Subcutaneous preadipocyte (primary cell): Measurements from ENCODE around the gene RPS25. TPM values are rescaled to one million over a fixed set of nuclear protein-coding genes. Genes with fewer than 3 reads are reported as not detected.

ENCODE experiments used
- small RNA-seq: library from RNA; depleted of rRNA; stranded (forward); fragments of <200 nt; gene quantifications from one replicate; pipeline ENCODE3, GENCODE V24; 2012
- total RNA-seq: library from RNA; depleted of rRNA; stranded (reverse); fragments of >200 nt; gene quantifications from 2 replicates; pipeline ENCODE4 v1.2.3, GENCODE V29; 2012

RPS25 gene
- 492 and 1,967 TPM in 2 replicates for total RNA-seq

GRCh38 chr11:119018074-119018938 lies at the start of gene RPS25, which contains the start of gene TRAPPC4:
TSS of gene RPS25 (minus strand) at chr11:119018343. CDS start at chr11:119018284, 59 bp downstream.
TSS of gene TRAPPC4 (plus strand) at chr11:119018766. CDS start at chr11:119018796, 30 bp downstream.

GRCh38 chr11:119067371-119068222 lies 49.5 kb upstream of the RPS25 start, which contains the start of gene VPS11:
TSS of gene VPS11 (plus strand) at chr11:119067818. CDS start at chr11:119067824, 6 bp downstream.

DNA sequence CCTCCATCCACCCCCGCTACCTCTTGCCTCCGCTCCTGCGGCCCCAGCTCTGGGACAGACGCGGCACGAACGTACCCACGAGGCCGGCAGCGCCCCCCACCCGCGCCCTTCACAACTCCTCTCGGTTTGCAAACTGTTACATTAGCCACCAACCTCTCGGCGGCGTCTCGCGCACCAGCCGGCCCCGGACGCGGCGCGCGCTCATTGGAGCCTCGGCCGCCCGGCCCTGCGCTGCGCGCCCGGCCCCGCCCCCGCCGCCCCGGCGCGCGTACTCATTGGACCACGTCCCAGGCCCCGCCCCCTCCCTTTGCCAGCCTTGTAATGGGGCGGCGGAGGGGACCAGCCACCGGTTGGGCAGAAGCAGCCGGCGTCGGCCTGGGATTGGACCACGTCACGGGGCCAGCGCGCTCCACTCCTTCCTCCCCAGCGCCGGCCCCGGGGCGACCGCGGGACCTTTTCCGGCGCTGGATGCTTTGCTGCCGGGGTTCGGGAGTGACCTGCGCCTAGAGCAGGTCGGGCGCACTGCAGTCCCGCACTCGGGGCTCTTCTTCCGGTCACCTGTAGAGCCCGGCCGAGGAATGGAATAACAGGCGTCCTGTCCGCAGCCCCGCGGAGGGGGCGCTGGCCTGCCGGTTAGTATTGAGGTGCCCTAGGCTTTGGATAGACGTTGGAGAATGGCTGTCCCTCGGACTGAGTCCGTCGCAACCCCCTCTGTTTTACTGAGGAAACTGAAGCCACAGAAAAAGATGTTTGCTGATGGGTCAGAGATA lies 39.0 kb upstream of the RPS25 start, which contains the start of gene HYOU1:
Gene HYOU1, minus strand, starts transcription at position 206 of the 770 bp plus-strand sequence. CDS start 1,045 bp downstream, outside the sequence.

GRCh38 chr11:119030329-119031047 lies 12.3 kb upstream of the RPS25 start, which contains the start of gene SLC37A4:
TSS of gene SLC37A4 (minus strand) at chr11:119030877.

DNA sequence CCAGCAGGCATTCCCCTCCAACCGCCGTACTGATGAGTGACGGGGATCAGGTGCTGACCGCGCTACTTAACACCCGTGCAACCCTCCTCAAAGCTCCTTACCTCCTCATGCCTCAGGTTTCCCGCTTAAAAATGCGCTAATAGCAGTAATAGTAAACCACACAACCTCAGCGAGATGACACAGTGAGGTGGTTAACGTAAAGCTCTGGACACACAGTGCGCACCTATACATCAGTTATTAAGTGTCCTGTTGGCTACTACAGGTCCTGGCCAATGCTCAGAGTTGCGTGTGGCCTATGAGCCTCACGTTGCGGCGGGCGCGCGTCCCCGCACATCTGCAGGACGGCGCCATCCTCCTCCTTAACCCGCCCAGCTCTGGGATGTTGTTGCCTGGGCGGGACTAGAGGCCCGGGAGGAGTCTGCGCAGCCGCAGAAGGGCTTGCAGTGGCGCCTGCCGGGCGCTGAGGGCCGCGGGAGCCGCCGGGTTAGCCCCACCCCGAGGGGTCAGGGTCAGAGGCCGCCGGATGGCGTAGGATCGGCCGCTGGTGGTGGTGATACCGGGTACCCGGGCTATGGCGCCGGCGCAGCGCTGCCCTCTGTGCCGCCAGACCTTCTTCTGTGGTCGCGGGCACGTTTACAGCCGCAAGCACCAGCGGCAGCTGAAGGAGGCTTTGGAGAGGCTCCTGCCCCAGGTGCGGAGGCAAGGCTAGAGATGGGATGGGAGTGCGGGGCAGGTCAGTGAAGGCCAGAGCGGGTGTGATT lies 20.3 kb downstream of the RPS25 start, which contains the start of gene CENATAC:
Gene CENATAC, plus strand, starts transcription at position 512 of the 761 bp plus-strand sequence. Its CDS starts 60 bp downstream, at position 572.

GRCh38 chr11:118971646-118972045 lies 46.5 kb downstream of the RPS25 start, which contains the start of gene FOXR1:
TSS of gene FOXR1 (plus strand) at chr11:118971761. CDS start at chr11:118971932, 171 bp downstream.

Small RNA genes within 50 kb of the gene (small RNA-seq; reads per million reads assigned to genes)
- gene AP003392.2 (not detected), gene RF00017 (not detected), gene RF00019 (not detected)

Other genes with a start within 250 kb of the RPS25 start
- 74.2 and 98.3 TPM in 2 replicates for gene DDX6, start 227.2 kb downstream of the RPS25 start, total RNA-seq
- not detected in 2 replicates for gene CXCR5, start 134.5 kb downstream of the RPS25 start, total RNA-seq
- gene BCL9L, start 92.4 kb downstream of the RPS25 start, total RNA-seq: 18.0 and 20.1 TPM in 2 replicates
- not detected in 2 replicates for gene UPK2, start 62.0 kb downstream of the RPS25 start, total RNA-seq
- gene FOXR1, start 46.6 kb downstream of the RPS25 start, total RNA-seq: not detected in 2 replicates
- gene CENATAC, start 20.2 kb downstream of the RPS25 start, total RNA-seq: 21.7 and 29.7 TPM in 2 replicates
- 66.1 and 79.8 TPM in 2 replicates for gene TRAPPC4, start 423 bp upstream of the RPS25 start, total RNA-seq
- gene SLC37A4, start 12.5 kb upstream of the RPS25 start, total RNA-seq: 12.5 TPM in 2 replicates
- gene HYOU1, start 38.9 kb upstream of the RPS25 start, total RNA-seq: 73.1 and 128 TPM in 2 replicates
- gene VPS11, start 49.5 kb upstream of the RPS25 start, total RNA-seq: 28.0 and 34.9 TPM in 2 replicates
- gene HMBS, start 66.5 kb upstream of the RPS25 start, total RNA-seq: 9.9 and 13.5 TPM in 2 replicates
- gene DPAGT1, start 83.5 kb upstream of the RPS25 start, total RNA-seq: 25.4 and 26.8 TPM in 2 replicates
- 1.5 and 4.5 TPM in 2 replicates for gene C2CD2L, start 89.0 kb upstream of the RPS25 start, total RNA-seq
- gene HINFP, start 103.2 kb upstream of the RPS25 start, total RNA-seq: 12.9 and 16.2 TPM in 2 replicates
- gene ABCG4, start 130.7 kb upstream of the RPS25 start, total RNA-seq: under 0.01 TPM in 2 replicates
- gene NLRX1, start 150.4 kb upstream of the RPS25 start, total RNA-seq: 10.0 and 12.5 TPM in 2 replicates
- gene NHERF4, start 167.1 kb upstream of the RPS25 start, total RNA-seq: not detected in 2 replicates
- 8.1 and 11.7 TPM in 2 replicates for gene CBL, start 188.0 kb upstream of the RPS25 start, total RNA-seq